Upper lobe of left lung (tissue), 4 donors: Measurements from ENCODE around the gene ERAL1.

Source experiments
- CTCF ChIP-seq, 6 experiments: fragments of 450-650 bp in 4 of 6; fragments of 200-600 bp in 2 of 6; sonication (generic) in 2 of 6; IDR thresholded peaks; one replicate each; pipeline ENCODE4 v1.5.1; 2016 to 2019; ENCODE audit warnings: antibody characterized with exemption in 6 of 6
- POLR2A ChIP-seq, 4 donors: fragments of 450-650 bp; IDR thresholded peaks; one replicate each; pipeline ENCODE4 v1.5.1; 2016 to 2017; ENCODE audit warnings: antibody characterized with exemption in 4 of 4, mild to moderate bottlenecking in 2 of 4
- POLR2AphosphoS5 ChIP-seq, 2 donors: sonication (generic); formaldehyde crosslinking; IDR thresholded peaks; one replicate each; pipeline ENCODE4 v1.5.1; 2017; ENCODE audit warnings: antibody characterized with exemption in 2 of 2

DNA sequence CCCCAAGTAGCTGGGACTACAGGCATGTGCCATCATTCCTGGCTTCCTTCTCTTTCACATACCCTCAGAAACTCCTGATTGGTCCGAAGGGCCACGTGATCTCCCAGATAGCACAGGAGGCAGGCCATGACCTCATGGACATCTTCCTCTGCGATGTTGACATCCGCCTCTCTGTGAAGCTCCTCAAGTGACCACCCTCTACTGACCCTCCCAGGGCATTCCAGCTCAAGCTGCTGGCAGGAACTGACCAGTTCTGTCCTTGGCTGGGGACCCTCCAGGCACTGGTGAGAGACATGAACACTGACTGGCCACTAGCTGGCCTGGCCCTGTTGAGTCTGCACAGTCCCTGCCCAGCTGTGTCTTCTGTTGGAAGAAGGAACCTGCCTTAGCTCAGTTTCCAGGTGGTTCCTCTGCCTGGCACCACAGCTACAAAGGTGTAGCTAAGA is 5.6 kb downstream of the ERAL1 start:
- TF ChIP-seq CTCF (IDR thresholded peaks at IDR 0.05), result no peak
- no peak for TF ChIP-seq POLR2AphosphoS5 (IDR thresholded peaks at IDR 0.05)
- TF ChIP-seq POLR2A (IDR thresholded peaks at IDR 0.05), result no peak
